Kidney tubule cell (primary cell): ENCODE data around the gene PANK3.
"Not testable (repeated sequence)": the region's sequence is repeated elsewhere in the genome, so short reads cannot be mapped to it uniquely, and the experiment has no call there.

Experiments used
- DNase-seq: peaks from one replicate; pipeline ENCODE4 v3.0.0-alpha.2; 2018; ENCODE audit warnings: low spot score

PANK3 gene

GRCh38 chr5:168578538-168579487 lies at the start of gene PANK3:
PANK3 (minus strand) TSS chr5:168579368; CDS start chr5:168579283, 85 bp downstream.
- no peak for DNase-seq

- no peak for DNase-seq
These were observed 45.7 kb upstream of the PANK3 start for GRCh38 chr5:168624850-168625364.

- no peak for DNase-seq
These were observed 41.6 kb upstream of the PANK3 start for GRCh38 chr5:168620807-168621206.

GRCh38 chr5:168614661-168615060 lies 35.5 kb upstream of the PANK3 start:
- DNase-seq = no peak

- DNase-seq = no peak
These were observed 34.8 kb upstream of the PANK3 start for GRCh38 chr5:168613996-168614395.

- no peak for DNase-seq
These were observed 34.2 kb upstream of the PANK3 start for GRCh38 chr5:168613396-168613795.

- DNase-seq = peak; percentile 27
These were observed 33.8 kb upstream of the PANK3 start for GRCh38 chr5:168612996-168613395.

GRCh38 chr5:168612123-168612522 lies 33.0 kb upstream of the PANK3 start:
- peak; percentile 41 for DNase-seq

GRCh38 chr5:168611165-168611564 lies 32.0 kb upstream of the PANK3 start:
- DNase-seq = peak; percentile 50

GRCh38 chr5:168609806-168610482 lies 30.8 kb upstream of the PANK3 start:
- DNase-seq = no peak

- DNase-seq = no peak
These were observed 29.7 kb upstream of the PANK3 start for GRCh38 chr5:168608821-168609220.

GRCh38 chr5:168608386-168608785 lies 29.2 kb upstream of the PANK3 start:
- DNase-seq = no peak

- no peak for DNase-seq
These were observed 28.8 kb upstream of the PANK3 start for GRCh38 chr5:168607946-168608345.

- no peak for DNase-seq
These were observed 27.4 kb upstream of the PANK3 start for GRCh38 chr5:168606562-168606961.

- no peak for DNase-seq
These were observed 25.3 kb upstream of the PANK3 start for GRCh38 chr5:168604436-168604835.

GRCh38 chr5:168603746-168604145 lies 24.6 kb upstream of the PANK3 start:
- no peak for DNase-seq

GRCh38 chr5:168602517-168602916 lies 23.3 kb upstream of the PANK3 start:
- no peak for DNase-seq

GRCh38 chr5:168601972-168602371 lies 22.8 kb upstream of the PANK3 start:
- no peak for DNase-seq

GRCh38 chr5:168600409-168600808 lies 21.2 kb upstream of the PANK3 start:
- no peak for DNase-seq

GRCh38 chr5:168599826-168600225 lies 20.7 kb upstream of the PANK3 start:
- DNase-seq = no peak

GRCh38 chr5:168598639-168599038 lies 19.5 kb upstream of the PANK3 start:
- no peak for DNase-seq

- no peak for DNase-seq
These were observed 17.8 kb upstream of the PANK3 start for GRCh38 chr5:168596927-168597326.

- DNase-seq = not testable (repeated sequence)
These were observed 17.0 kb upstream of the PANK3 start for GRCh38 chr5:168596122-168596521.
